Measurements from ENCODE around the gene UBR3. TPM values are rescaled to one million over a fixed set of nuclear protein-coding genes. Genes with fewer than 3 reads are reported as not detected.

UBR3 gene
- total RNA-seq, 6 experiments from 2014 or later = 25.3 to 37.3 (median 29.9) TPM

DNA sequence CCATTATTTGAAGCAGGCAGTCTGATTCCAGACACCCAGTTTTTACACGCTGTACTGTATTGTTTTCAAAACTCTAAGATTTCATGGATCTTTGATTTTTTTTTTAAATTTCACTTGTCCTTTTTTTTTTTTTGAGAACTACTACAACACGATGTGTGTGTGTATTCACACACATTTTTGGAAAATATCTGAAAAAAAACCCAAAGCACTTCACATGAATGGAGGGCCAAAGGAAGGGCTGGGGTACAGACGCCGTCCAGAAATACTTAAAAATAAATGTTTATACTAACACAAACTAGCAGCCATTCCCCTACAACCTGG is 28.9 kb upstream of the UBR3 start:
- 9% methylated on average over 4 of the region's 4 CpGs for WGBS (ENCODE audit: insufficient coverage, low coverage, low lambda C conversion rate, missing lambda C conversion rate)
- intact Hi-C loops (cut with DNase I) = no loop called here
- peaks cover 0 to 7% (median 3%) of the 10 kb centered on the region in 4 donors for H3K4me1 ChIP-seq
- peaks cover 0 to 14% (median 0%) of the 10 kb centered on the region in 4 donors for H3K36me3 ChIP-seq
- no peaks in the 10 kb centered on the region for H3K9me3 ChIP-seq
- H3K27ac ChIP-seq = peak overlapping the region; percentile 64 to 68 (median 65)
- no peak for TF ChIP-seq POLR2A (IDR thresholded peaks at IDR 0.05)
- TF ChIP-seq, protein P1, sequence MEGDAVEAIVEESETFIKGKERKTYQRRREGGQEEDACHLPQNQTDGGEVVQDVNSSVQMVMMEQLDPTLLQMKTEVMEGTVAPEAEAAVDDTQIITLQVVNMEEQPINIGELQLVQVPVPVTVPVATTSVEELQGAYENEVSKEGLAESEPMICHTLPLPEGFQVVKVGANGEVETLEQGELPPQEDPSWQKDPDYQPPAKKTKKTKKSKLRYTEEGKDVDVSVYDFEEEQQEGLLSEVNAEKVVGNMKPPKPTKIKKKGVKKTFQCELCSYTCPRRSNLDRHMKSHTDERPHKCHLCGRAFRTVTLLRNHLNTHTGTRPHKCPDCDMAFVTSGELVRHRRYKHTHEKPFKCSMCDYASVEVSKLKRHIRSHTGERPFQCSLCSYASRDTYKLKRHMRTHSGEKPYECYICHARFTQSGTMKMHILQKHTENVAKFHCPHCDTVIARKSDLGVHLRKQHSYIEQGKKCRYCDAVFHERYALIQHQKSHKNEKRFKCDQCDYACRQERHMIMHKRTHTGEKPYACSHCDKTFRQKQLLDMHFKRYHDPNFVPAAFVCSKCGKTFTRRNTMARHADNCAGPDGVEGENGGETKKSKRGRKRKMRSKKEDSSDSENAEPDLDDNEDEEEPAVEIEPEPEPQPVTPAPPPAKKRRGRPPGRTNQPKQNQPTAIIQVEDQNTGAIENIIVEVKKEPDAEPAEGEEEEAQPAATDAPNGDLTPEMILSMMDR (IDR thresholded peaks at IDR 0.05) = no peak
- H3K4me3 ChIP-seq = peak overlapping the region; percentile 81 to 95 (median 88)
- no peaks in the 10 kb centered on the region for H3K27me3 ChIP-seq
- DNase-seq = no peak
- ATAC-seq = no peak

DNA sequence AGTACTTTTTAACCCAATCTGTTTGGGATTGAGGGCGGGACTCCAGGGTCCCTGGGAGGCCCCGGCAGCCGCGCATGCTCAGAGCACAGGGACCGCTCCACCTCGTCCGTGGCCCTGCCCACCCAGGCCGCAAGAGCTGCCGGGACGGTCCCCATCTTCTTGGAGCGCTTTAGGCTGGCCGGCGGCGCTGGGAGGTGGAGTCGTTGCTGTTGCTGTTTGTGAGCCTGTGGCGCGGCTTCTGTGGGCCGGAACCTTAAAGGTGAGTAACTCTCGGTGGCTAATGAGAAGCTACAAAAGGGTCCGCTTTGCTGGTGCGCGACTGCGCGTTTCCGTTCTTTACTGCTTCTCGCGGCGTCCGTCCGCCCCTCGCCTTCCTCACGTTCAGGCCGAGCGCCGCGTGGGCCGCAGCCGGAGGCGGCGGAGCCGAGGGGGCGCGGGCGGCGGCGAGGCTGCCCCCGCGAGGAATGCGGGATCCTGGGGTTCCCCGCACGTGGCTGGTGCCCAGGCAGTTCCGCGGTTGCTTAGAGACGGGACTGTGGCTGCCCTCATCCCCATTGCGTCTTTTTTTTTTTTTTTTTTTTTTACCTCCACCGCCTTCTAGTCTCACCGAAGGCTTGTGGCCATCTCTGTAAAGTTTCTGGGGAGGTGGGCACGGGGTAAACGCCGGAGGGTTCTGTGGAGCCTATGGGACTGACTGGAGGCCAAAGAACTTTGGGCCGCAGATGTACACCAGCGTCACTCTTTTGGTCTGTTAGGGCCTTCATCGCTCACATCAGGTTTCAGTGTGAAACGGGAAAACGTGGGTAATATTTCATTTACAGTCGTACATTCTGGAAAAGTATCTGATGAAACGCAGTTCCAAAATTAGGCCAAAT is 28.3 kb upstream of the UBR3 start, which contains the start of gene SSB:
TSS of gene SSB (plus strand) at position 154 of the 875 bp plus-strand sequence. CDS start 2,090 bp downstream, outside the sequence.
- peak; percentile 69 for TF ChIP-seq POLR2A (IDR thresholded peaks at IDR 0.05)
- TF ChIP-seq, protein P1 (IDR thresholded peaks at IDR 0.05) = no peak
- peaks cover 0 to 14% (median 0%) of the 10 kb centered on the region in 4 donors for H3K36me3 ChIP-seq
- H3K27me3 ChIP-seq = no peaks in the 10 kb centered on the region
- peak within 1 kb of the TSS; percentile 64 to 68 (median 65) for H3K27ac ChIP-seq
- intact Hi-C loops (cut with DNase I) = no loop called here
- DNase-seq (peak; percentile 96), ATAC-seq (peak; percentile 99 to 100 (median 100))
- H3K4me1 ChIP-seq = peaks cover 0 to 7% (median 3%) of the 10 kb centered on the region in 4 donors
- H3K9me3 ChIP-seq = no peaks in the 10 kb centered on the region
- WGBS (ENCODE audit: insufficient coverage, low coverage, low lambda C conversion rate, missing lambda C conversion rate) = under 1% methylated on average over 30 of the region's 67 CpGs
- H3K4me3 ChIP-seq = peak within 1 kb of the TSS; percentile 81 to 95 (median 88)

DNA sequence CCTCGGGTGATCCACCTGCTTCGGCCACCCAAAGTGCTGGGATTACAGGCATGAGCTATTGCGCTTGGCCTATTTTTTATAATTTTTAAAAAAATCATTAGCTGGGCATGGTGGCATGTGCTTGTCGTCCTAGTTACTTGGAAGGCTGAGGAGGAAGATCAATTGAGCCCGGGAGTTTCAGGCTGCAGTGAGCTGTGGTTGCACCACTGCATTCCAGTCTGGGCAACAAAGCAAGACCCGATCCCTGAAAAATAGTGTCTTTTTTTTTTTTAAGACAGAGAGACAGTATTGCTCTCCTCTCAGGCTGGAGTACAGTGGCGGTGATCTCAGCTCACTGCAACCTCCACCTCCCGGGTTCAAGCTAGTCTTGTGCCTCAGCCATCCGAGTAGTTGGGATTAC is 23.8 kb upstream of the UBR3 start:
- 90% methylated on average over 8 of the region's 9 CpGs for WGBS (ENCODE audit: insufficient coverage, low coverage, low lambda C conversion rate, missing lambda C conversion rate)
- Histone ChIP-seq H3K4me1 (peaks cover 0 to 7% (median 3%) of the 10 kb centered on the region in 4 donors), H3K4me3 (no peak overlapping the region), H3K27me3 (no peaks in the 10 kb centered on the region), H3K27ac (no peak overlapping the region), H3K36me3 (peaks cover 4 to 47% (median 14%) of the 10 kb centered on the region in 4 donors), H3K9me3 (no peaks in the 10 kb centered on the region)
- ATAC-seq = no peak
- intact Hi-C loops (cut with DNase I) = no loop called here
- TF ChIP-seq, protein P1 (IDR thresholded peaks at IDR 0.05) = no peak
- TF ChIP-seq POLR2A (IDR thresholded peaks at IDR 0.05) = no peak
- no peak for DNase-seq

DNA sequence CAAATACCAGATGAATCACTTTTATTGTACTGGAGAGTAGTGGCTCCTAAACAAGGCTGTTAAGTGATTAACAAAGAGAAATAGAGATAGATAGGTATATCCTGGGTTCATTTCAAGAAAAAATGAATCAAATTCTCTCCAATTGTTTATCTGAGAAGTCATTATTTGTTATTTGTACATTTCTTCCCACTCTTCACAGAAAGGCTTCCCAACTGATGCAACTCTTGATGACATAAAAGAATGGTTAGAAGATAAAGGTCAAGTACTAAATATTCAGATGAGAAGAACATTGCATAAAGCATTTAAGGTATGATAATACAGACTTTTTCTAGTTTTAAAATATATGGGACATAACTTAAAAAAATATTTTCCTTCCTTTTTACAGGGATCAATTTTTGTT is 20.7 kb upstream of the UBR3 start:
- intact Hi-C loops (cut with DNase I) = no loop called here
- Histone ChIP-seq H3K27ac (no peak overlapping the region), H3K9me3 (no peaks in the 10 kb centered on the region), H3K36me3 (peaks cover 4 to 74% (median 27%) of the 10 kb centered on the region in 4 donors), H3K27me3 (no peaks in the 10 kb centered on the region), H3K4me3 (no peak overlapping the region), H3K4me1 (no peaks in the 10 kb centered on the region)
- TF ChIP-seq POLR2A (IDR thresholded peaks at IDR 0.05) = no peak
- TF ChIP-seq, protein P1 (IDR thresholded peaks at IDR 0.05) = no peak
- ATAC-seq (no peak), DNase-seq (no peak)

Measured in right lobe of liver (tissue), 6 donors.